T follicular helper cell (primary cell): ENCODE results near the gene WDR72.

Source experiments
- DNase-seq: peaks from one replicate; pipeline ENCODE4 v3.0.0-alpha.2; 2020; ENCODE audit warnings: low read depth

Gene WDR72

GRCh38 chr15:53534105-53534839 lies 225.2 kb downstream of the WDR72 start:
- DNase-seq = no peak

GRCh38 chr15:53530761-53531160 lies 228.7 kb downstream of the WDR72 start:
- DNase-seq = no peak

GRCh38 chr15:53527996-53528395 lies 231.5 kb downstream of the WDR72 start:
- DNase-seq = no peak

- no peak for DNase-seq
These were observed 233.6 kb downstream of the WDR72 start for GRCh38 chr15:53525894-53526293.

- no peak for DNase-seq
These were observed 236.5 kb downstream of the WDR72 start for GRCh38 chr15:53522991-53523390.

GRCh38 chr15:53520996-53521395 lies 238.5 kb downstream of the WDR72 start:
- no peak for DNase-seq

- DNase-seq = no peak
These were observed 246.0 kb downstream of the WDR72 start for GRCh38 chr15:53513431-53513830.

- no peak for DNase-seq
These were observed 247.4 kb downstream of the WDR72 start for GRCh38 chr15:53512029-53512428.

GRCh38 chr15:53511175-53511574 lies 248.3 kb downstream of the WDR72 start:
- DNase-seq = no peak

- no peak for DNase-seq
These were observed 253.1 kb downstream of the WDR72 start for GRCh38 chr15:53506370-53506769.

GRCh38 chr15:53498996-53499395 lies 260.5 kb downstream of the WDR72 start:
- DNase-seq = no peak

- no peak for DNase-seq
These were observed 269.1 kb downstream of the WDR72 start for GRCh38 chr15:53490341-53490740.

- DNase-seq = no peak
These were observed 277.4 kb downstream of the WDR72 start for GRCh38 chr15:53482055-53482454.

- DNase-seq = no peak
These were observed 281.3 kb downstream of the WDR72 start for GRCh38 chr15:53477981-53478766.

GRCh38 chr15:53473886-53474285 lies 285.6 kb downstream of the WDR72 start:
- DNase-seq = no peak

- DNase-seq = no peak
These were observed 286.0 kb downstream of the WDR72 start for GRCh38 chr15:53473435-53473834.

GRCh38 chr15:53472883-53473282 lies 286.6 kb downstream of the WDR72 start:
- no peak for DNase-seq

- DNase-seq = no peak
These were observed 287.3 kb downstream of the WDR72 start for GRCh38 chr15:53472210-53472609.

GRCh38 chr15:53470743-53471142 lies 288.7 kb downstream of the WDR72 start:
- DNase-seq = no peak

GRCh38 chr15:53469422-53469821 lies 290.0 kb downstream of the WDR72 start:
- DNase-seq = no peak
